Vagina (tissue), 2 donors: ENCODE measurements around the gene TRPC1. TPM values are rescaled to one million over a fixed set of nuclear protein-coding genes. Genes with fewer than 3 reads are reported as not detected.

Source experiments
- DNase-seq, 2 donors: peaks; one replicate each; pipeline ENCODE4 v3.0.0-alpha.2; 2017; ENCODE audit errors: extremely low spot score in 2 of 2
- H3K27ac ChIP-seq: fragments of 200-600 bp; sonication (generic); one replicate; pipeline ENCODE4 v1.5.1; 2019
- H3K27me3 ChIP-seq: fragments of 200-600 bp; sonication (generic); one replicate; pipeline ENCODE4 v1.5.1; 2019
- H3K36me3 ChIP-seq, 2 donors: fragments of 200-600 bp; sonication (generic); one replicate each; pipeline ENCODE4 v1.5.1; 2017 to 2019
- H3K4me1 ChIP-seq: fragments of 200-600 bp; sonication (generic); one replicate; pipeline ENCODE4 v1.5.1; 2019
- H3K4me3 ChIP-seq, 2 donors: fragments of 200-600 bp; sonication (generic); 1 replicate in 1 of 2; 2 replicates in 1 of 2; pipeline ENCODE4 v1.5.1; 2016 to 2019
- H3K9me3 ChIP-seq: fragments of 200-600 bp; sonication (generic); one replicate; pipeline ENCODE4 v1.5.1; 2019
- POLR2A ChIP-seq, 2 donors: fragments of 450-650 bp; IDR thresholded peaks; one replicate each; pipeline ENCODE4 v1.6.1; 2017; ENCODE audit warnings: antibody characterized with exemption in 2 of 2, mild to moderate bottlenecking in 2 of 2, moderate library complexity in 2 of 2
- POLR2AphosphoS5 ChIP-seq, 2 donors: sonication (generic); formaldehyde crosslinking; IDR thresholded peaks; one replicate each; pipeline ENCODE4 v1.9.0; 2017; ENCODE audit warnings: antibody characterized with exemption in 2 of 2, mild to moderate bottlenecking in 2 of 2, low read depth in 1 of 2; ENCODE audit not compliant: insufficient read depth in 1 of 2
- intact Hi-C: fragments of 100-400 bp; cut with DNase I; formaldehyde crosslinking; loops from one replicate; pipeline ENCODE4 v1.15.1; 2023
- total RNA-seq: library from RNA; depleted of rRNA; stranded (reverse); fragments of >200 nt; gene quantifications from one replicate; pipeline ENCODE4 v1.2.3, GENCODE V29; 2016
- TF ChIP-seq, protein P1 (sequence below), 3 experiments: fragments of 450-650 bp in 2 of 3; fragments of 200-600 bp in 1 of 3; sonication (generic) in 1 of 3; IDR thresholded peaks; one replicate each; pipeline ENCODE4 v1.5.1; 2017 to 2019; ENCODE audit warnings: antibody characterized with exemption in 3 of 3, mild to moderate bottlenecking in 2 of 3, moderate library complexity in 2 of 3

TRPC1 gene
- total RNA-seq, 1 donor from 2014 or later = 12.0 TPM

DNA sequence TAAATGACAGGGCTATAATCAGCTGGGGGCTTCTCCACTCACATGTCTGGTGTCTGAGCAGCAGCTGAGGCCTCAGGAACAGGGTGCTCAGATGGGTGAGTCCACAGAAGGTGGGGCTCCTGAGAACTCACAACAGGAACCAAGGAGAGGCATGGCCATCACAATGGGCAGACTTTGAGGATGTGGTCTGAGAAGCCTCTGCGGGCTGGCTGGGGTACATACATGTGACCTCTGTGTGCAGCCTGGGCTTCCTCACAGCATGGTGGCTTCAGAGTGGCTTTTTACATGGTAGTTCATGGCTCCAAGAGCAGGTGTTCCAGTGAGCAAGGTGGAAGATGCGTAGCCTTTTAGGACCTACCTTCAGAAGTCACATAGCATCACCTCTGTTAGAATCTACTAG lies 58.8 kb downstream of the TRPC1 start:
- H3K27me3 ChIP-seq = no peaks in the 10 kb centered on the region
- intact Hi-C loops = no loop called here
- TF ChIP-seq, protein P1, sequence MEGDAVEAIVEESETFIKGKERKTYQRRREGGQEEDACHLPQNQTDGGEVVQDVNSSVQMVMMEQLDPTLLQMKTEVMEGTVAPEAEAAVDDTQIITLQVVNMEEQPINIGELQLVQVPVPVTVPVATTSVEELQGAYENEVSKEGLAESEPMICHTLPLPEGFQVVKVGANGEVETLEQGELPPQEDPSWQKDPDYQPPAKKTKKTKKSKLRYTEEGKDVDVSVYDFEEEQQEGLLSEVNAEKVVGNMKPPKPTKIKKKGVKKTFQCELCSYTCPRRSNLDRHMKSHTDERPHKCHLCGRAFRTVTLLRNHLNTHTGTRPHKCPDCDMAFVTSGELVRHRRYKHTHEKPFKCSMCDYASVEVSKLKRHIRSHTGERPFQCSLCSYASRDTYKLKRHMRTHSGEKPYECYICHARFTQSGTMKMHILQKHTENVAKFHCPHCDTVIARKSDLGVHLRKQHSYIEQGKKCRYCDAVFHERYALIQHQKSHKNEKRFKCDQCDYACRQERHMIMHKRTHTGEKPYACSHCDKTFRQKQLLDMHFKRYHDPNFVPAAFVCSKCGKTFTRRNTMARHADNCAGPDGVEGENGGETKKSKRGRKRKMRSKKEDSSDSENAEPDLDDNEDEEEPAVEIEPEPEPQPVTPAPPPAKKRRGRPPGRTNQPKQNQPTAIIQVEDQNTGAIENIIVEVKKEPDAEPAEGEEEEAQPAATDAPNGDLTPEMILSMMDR (IDR thresholded peaks at IDR 0.05) = no peak
- no peaks in the 10 kb centered on the region for H3K36me3 ChIP-seq
- H3K4me3 ChIP-seq = no peak overlapping the region
- H3K4me1 ChIP-seq = no peaks in the 10 kb centered on the region
- no peaks in the 10 kb centered on the region for H3K9me3 ChIP-seq
- DNase-seq = no peak
- H3K27ac ChIP-seq = no peak overlapping the region

DNA sequence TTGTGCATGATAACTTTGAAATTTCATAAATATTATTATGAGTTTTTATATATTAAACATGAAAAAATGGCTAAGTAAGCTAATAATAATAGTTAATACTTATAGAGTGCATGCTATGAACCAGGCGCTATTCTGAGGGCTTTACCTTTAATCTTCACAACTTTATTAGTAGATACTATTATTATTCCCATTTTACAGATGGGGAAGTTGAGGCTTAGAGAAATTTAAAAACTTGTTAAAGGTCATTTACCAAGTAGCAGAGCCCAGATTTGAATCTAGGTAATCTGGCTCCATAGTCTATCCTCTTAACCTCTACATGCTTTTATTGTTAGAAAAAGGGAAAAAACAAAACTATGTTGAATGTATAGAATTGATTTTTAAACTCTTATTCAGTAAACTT lies 60.4 kb downstream of the TRPC1 start:
- TF ChIP-seq, protein P1 (IDR thresholded peaks at IDR 0.05) = no peak
- TF ChIP-seq POLR2A (IDR thresholded peaks at IDR 0.05) = no peak
- TF ChIP-seq POLR2AphosphoS5 (IDR thresholded peaks at IDR 0.05; ENCODE audit: insufficient read depth in 1 of 2, low read depth in 1 of 2) = no peak
- DNase-seq = no peak
- no peak overlapping the region for H3K27ac ChIP-seq
- no peaks in the 10 kb centered on the region for H3K27me3 ChIP-seq
- no peaks in the 10 kb centered on the region for H3K36me3 ChIP-seq
- H3K4me1 ChIP-seq = no peaks in the 10 kb centered on the region
- intact Hi-C loops = no loop called here
- no peak overlapping the region for H3K4me3 ChIP-seq
- H3K9me3 ChIP-seq = no peaks in the 10 kb centered on the region

DNA sequence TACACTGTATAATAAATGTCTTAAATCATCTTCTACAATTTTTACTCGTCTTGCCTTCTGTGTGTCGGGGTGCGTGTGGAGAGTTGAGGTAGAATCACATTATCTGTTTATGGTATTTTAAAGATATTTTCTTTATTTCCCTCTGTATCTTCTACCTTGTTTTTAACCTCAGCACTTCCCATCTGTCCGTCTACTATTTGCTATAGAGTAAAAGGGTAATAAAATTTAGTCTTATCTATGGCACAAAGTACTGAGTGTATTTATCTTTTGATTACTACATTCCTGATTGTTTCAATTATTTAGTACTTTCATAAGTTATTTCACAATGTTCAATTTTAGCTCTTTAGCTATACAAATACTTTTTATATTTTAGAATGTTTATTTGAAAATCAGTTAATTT lies 62.2 kb downstream of the TRPC1 start:
- no peaks in the 10 kb centered on the region for H3K36me3 ChIP-seq
- H3K27me3 ChIP-seq = no peaks in the 10 kb centered on the region
- no peaks in the 10 kb centered on the region for H3K9me3 ChIP-seq
- intact Hi-C loops = no loop called here
- H3K27ac ChIP-seq = no peak overlapping the region
- DNase-seq = no peak
- H3K4me1 ChIP-seq = no peaks in the 10 kb centered on the region
- no peak overlapping the region for H3K4me3 ChIP-seq
- TF ChIP-seq, protein P1 (IDR thresholded peaks at IDR 0.05) = no peak
- TF ChIP-seq POLR2AphosphoS5 (IDR thresholded peaks at IDR 0.05; ENCODE audit: insufficient read depth in 1 of 2, low read depth in 1 of 2) (no peak), POLR2A (IDR thresholded peaks at IDR 0.05) (no peak)

DNA sequence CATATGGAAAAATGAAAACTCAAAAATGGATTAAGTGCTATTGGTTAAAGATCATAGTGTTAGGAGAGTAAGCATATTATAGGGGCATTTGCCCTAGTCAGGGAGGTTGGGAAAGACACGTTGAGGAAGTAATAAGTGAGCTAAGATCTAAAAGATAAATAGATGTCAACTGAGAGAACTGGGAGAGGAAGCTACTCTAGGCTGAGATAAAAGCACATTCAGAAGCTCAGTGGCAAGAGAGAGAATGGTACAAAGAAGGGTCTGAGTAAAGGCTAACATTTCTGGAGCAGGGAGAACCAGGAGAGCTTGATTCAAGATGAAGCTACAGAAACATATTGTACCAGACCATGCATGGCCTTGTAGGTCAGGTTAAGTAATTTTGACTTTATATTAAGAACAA lies 63.9 kb downstream of the TRPC1 start:
- Histone ChIP-seq H3K9me3 (no peaks in the 10 kb centered on the region), H3K36me3 (no peaks in the 10 kb centered on the region), H3K27me3 (no peaks in the 10 kb centered on the region), H3K4me1 (no peaks in the 10 kb centered on the region), H3K27ac (no peak overlapping the region), H3K4me3 (no peak overlapping the region)
- no peak for DNase-seq
- intact Hi-C loops = no loop called here
- TF ChIP-seq POLR2AphosphoS5 (IDR thresholded peaks at IDR 0.05; ENCODE audit: insufficient read depth in 1 of 2, low read depth in 1 of 2) = no peak
- no peak for TF ChIP-seq POLR2A (IDR thresholded peaks at IDR 0.05)
- TF ChIP-seq, protein P1 (IDR thresholded peaks at IDR 0.05) = no peak

DNA sequence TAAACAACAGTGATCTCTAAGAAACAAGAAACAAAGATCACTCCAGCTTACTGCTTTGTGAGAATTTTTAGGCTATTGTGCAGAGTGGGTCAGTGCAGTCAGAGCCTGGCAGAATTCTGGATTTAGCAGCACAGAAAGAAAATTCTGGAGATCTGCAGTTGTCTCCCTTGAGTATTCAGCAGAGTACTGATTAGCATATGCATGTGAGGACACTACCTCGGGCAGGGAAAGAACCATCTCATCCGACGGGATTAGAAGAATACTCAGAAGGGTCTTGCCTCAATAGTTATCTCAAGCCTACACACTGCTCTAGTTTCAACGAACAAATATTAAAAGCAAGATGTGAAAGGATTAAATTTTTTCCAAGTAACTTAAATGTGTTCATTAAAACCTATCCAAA lies 70.7 kb downstream of the TRPC1 start:
- Histone ChIP-seq H3K27me3 (no peaks in the 10 kb centered on the region), H3K36me3 (no peaks in the 10 kb centered on the region), H3K27ac (no peak overlapping the region), H3K4me1 (no peaks in the 10 kb centered on the region), H3K4me3 (no peak overlapping the region), H3K9me3 (no peaks in the 10 kb centered on the region)
- DNase-seq = no peak
- intact Hi-C loops = no loop called here
- TF ChIP-seq POLR2AphosphoS5 (IDR thresholded peaks at IDR 0.05; ENCODE audit: insufficient read depth in 1 of 2, low read depth in 1 of 2) = no peak
- TF ChIP-seq POLR2A (IDR thresholded peaks at IDR 0.05) = no peak
- TF ChIP-seq, protein P1 (IDR thresholded peaks at IDR 0.05) = no peak
